HG03196 (cell line): ENCODE measurements around the gene PCBP3.
"Not testable (repeated sequence)": the region's sequence is repeated elsewhere in the genome, so short reads cannot be mapped to it uniquely, and the experiment has no call there.

Experiments
- ATAC-seq: cut with Tn5 transposase; IDR thresholded peaks from one replicate; pipeline ENCODE4 v1.9.1; 2021; ENCODE audit not compliant: unreplicated experiment

PCBP3 gene

DNA sequence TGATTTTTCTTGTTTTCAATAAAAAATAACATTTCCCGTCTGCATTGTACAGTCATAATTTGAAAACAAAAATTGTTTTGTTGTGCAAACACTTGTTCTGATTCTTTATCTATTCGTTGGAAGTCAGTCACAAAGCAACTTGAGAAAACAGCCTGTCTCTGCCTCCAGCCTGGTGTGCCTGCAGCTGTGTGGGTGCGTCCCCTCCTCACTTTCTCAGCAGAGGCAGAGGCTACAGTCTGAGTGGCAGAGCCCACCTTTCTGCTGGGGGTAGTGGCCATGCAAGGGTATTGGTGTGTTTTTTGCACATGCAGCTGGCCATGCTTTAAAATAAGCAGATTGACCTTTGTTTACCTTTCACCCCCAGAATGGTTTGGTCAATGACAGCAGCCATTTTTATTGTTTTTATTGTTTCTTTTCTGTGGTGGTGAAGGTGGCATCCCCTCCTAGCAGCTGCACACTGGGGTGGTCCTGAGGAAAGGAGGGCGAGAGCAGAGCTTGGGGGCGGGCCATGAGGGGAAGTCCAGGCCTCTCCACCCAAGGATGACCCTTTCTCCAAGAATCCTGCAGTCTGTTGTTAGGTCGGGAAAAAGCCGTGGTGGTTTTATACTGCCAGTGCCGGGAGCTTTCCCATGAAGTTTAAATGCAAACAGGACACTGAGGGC lies 159.6 kb downstream of the PCBP3 start:
- ATAC-seq = no peak

DNA sequence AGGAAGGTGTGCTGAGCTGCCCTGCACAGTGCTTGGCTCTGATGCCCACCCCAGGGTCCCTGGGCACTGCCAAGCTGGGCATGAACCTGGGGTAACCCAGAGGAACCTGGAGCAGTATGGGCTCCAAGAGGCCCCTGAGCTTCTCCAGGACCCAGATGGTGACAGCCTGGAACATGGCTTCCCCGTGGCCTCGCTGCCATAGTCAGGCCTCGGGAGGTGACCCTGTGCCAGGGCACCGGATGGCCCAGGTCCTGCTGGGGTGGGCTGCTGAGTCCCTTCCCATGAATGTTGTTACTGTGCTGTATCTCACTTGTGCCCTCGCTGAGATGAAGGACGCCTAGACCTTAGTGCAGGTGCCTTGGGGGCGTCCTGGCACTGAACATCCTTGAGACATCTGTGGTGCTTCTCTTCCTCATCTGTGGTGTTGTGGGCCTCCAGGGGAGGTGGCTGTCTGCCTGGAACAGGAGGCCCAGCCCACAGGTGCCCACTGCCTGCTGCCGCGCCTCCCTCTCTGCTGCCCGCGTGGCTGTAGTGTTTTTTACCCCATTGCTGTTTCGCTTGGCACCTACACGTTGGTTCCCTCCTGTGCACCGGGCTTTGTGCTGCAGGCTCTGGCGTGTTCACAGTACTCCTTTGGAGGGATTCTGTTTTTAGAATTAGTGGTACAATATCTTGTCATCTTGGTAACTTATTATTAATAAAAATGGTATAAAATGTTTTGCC lies 160.3 kb downstream of the PCBP3 start:
- no peak for ATAC-seq

GRCh38 chr21:45804809-45805313 lies 161.3 kb downstream of the PCBP3 start:
- no peak for ATAC-seq

- ATAC-seq = no peak
Measured at GRCh38 chr21:45805321-45805720, 161.8 kb downstream of the PCBP3 start.

GRCh38 chr21:45806042-45806441 lies 162.5 kb downstream of the PCBP3 start:
- no peak for ATAC-seq

- ATAC-seq = not testable (repeated sequence)
Measured at GRCh38 chr21:45808663-45809062, 165.1 kb downstream of the PCBP3 start.

- no peak for ATAC-seq
Measured at GRCh38 chr21:45809421-45809820, 165.9 kb downstream of the PCBP3 start.

DNA sequence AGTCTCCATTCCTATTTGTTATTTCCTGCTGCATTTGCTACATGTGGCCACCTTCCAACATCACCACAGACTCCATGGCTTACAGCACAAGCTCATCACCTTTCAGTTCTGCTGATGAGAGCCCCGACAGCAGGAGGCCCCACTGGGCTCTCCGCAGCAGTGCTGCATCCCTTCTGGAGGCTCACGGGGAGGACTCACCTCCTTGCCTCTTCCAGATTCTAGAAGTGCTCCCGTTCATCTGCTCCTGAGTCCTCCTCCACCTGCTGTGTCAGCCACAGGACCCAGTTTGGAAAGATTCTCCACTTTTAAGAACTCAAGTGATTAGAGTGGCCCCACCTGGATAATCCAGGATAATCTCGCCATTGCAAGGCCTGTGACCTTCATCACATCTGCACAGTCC lies 167.6 kb downstream of the PCBP3 start:
- ATAC-seq = no peak

DNA sequence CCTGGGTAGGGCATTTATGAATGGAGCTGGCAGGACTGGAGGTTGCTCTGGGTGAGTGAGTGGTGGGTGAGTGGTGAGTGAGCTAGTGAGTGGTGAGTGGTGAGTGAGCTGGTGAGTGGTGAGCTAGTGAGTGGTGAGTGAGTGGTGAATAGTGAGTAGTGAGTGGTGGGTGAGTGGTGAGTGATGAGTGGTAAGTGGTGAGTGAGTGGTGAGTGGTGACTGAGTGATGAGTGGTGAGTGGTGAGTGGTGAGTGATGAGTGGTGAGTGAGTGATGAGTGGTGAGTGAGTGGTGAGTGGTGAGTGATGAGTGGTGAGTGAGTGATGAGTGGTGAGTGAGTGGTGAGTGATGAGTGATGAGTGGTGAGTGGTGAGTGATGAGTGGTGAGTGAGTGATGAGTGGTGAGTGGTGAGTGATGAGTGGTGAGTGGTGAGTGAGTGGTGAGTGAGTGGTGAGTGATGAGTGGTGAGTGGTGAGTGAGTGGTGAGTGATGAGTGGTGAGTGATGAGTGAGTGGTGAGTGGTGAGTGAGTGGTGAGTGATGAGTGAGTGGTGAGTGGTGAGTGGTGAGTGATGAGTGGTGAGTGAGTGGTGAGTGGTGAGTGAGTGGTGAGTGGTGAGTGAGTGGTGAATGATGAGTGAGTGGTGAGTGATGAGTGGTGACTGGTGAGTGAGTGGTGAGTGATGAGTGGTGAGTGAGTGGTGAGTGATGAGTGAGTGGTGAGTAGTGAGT lies 170.8 kb downstream of the PCBP3 start:
- ATAC-seq = not testable (repeated sequence)

- not testable (repeated sequence) for ATAC-seq
Measured at GRCh38 chr21:45815781-45816180, 172.3 kb downstream of the PCBP3 start.

DNA sequence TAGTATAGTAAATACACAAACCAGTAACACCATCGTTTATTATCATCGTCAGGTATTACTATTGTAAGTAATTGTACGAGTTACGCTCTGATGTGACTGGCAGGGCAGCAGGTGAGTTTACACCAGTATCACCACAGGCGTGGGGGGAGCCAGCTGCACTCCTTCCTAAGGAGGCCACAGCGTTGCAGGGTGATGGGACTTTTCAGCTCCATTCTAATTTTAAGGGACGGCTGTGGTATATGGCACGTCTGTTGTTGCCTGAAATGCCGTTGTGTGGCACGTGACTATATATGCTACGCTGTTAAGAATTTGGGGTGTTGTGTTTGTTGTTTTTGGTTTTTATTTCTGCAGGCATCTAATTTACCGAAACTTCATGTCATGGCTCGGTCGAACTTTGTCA lies 173.3 kb downstream of the PCBP3 start:
- no peak for ATAC-seq

- ATAC-seq = no peak
Measured at GRCh38 chr21:45817345-45817744, 173.8 kb downstream of the PCBP3 start.

- no peak for ATAC-seq
Measured at GRCh38 chr21:45818276-45818903, 174.9 kb downstream of the PCBP3 start.

DNA sequence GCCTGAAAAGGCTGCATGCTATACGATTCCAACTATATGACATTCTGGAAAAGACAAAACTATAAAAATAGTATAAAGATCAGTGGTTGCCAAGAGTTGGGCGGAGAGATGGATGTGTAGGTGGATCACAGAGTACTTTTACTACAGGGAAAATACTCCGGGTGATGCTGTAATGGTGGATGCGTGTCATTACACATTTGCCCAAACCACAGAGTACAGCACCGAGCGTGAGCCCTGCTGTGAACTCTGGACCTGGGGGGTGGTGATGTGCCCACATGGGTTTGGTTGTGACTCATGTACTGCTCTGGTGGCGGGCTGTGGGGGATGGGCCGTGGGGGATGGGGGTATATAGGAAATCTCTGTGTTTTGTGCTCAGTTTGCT lies 175.4 kb downstream of the PCBP3 start:
- ATAC-seq = no peak

DNA sequence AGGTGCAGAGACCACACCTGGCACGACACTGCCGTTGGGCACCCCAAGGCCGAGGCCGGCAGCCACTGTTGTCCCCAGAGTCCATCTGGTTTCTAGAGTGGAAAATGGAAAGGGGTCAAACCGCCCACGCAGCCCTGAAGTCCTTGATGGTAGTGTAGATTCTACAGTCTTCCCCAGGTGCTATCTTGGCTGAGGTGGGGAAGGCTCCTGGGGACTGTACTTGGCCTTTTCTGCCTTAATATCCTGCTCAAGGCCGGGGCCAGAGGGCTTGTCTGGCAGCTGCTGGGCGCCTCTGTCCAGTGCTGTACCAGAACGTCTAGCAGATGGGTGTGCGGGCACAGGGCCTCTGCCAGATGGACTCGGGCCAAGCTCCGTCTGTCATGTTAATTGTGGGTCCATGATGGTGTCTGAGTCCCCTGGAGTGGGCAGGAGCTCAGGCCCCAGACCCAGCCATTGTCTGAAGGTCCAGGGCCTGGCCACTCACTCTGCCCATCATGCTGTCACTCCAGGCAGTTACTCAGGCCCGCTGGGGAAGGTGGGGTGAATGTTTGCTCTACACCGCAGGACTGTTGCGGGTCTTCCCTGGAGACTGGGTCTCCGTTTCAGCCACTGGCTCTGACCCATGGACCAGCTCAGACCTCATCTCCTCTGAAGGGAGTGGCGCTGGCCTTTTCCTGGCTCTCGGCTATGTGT lies 176.1 kb downstream of the PCBP3 start:
- no peak for ATAC-seq

GRCh38 chr21:45820171-45821091 lies 176.9 kb downstream of the PCBP3 start:
- ATAC-seq = no peak

- ATAC-seq = no peak
Measured at GRCh38 chr21:45821315-45821962, 177.9 kb downstream of the PCBP3 start.

DNA sequence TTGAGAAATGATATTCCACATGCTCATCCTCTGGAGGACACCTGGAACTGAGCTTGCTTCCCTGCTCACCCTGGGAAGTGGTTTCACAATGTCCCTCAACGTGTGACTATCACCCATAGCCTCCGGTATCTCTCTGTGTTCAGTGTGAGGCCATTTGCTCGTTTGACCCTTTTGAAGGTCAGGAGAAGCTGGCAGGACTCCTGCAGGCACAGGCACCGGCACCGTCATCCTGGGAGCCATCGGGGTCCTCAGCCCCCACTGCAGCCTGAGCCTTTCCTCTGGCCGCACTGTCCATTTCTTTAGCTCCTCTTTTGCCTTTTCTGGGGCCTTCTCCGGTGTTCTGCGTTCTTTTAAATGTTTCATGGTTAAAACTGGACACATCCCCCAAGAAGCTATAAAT lies 178.5 kb downstream of the PCBP3 start:
- no peak for ATAC-seq

- no peak for ATAC-seq
Measured at GRCh38 chr21:45822429-45823099, 179.0 kb downstream of the PCBP3 start.
